ENCODE results near the gene ZNF408. TPM values are rescaled to one million over a fixed set of nuclear protein-coding genes. Genes with fewer than 3 reads are reported as not detected.

ZNF408 gene
- total RNA-seq, 1 donor from 2014 or later: 23.0 TPM

DNA sequence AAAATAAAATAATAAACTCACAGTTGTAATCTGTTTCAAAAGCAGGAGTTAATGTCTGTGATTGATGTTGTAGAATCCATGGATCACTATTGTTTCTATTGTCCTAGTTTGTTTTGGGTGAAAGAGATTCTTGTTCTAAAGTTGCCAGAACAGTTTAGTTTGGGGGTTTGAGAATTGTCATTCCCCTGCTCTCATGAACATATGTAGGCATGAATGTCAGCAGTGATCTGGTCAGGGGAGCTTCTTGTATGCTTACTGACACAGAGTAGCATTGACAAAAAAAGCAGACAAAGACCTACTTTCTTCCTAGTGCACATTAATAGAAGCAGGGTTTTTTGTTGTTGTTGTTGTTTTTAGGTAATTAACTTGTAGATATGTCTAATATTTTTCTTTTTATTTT, 39.0 kb upstream of the ZNF408 start:
- H3K4me3 ChIP-seq (ENCODE audit: low read depth, low read length): no peak overlapping the region
- no peaks in the 10 kb centered on the region for H3K27me3 ChIP-seq (ENCODE audit: control insufficient read depth, insufficient read depth, low read length)
- H3K36me3 ChIP-seq (ENCODE audit: control insufficient read depth, insufficient read depth, low read length): peaks cover 2% of the 10 kb centered on the region
- TF ChIP-seq, protein P1, sequence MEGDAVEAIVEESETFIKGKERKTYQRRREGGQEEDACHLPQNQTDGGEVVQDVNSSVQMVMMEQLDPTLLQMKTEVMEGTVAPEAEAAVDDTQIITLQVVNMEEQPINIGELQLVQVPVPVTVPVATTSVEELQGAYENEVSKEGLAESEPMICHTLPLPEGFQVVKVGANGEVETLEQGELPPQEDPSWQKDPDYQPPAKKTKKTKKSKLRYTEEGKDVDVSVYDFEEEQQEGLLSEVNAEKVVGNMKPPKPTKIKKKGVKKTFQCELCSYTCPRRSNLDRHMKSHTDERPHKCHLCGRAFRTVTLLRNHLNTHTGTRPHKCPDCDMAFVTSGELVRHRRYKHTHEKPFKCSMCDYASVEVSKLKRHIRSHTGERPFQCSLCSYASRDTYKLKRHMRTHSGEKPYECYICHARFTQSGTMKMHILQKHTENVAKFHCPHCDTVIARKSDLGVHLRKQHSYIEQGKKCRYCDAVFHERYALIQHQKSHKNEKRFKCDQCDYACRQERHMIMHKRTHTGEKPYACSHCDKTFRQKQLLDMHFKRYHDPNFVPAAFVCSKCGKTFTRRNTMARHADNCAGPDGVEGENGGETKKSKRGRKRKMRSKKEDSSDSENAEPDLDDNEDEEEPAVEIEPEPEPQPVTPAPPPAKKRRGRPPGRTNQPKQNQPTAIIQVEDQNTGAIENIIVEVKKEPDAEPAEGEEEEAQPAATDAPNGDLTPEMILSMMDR (IDR thresholded peaks at IDR 0.05; ENCODE audit: insufficient read depth, low read length, poor library complexity, severe bottlenecking): no peak
- DNase-seq (ENCODE audit: low read depth): no peak

DNA sequence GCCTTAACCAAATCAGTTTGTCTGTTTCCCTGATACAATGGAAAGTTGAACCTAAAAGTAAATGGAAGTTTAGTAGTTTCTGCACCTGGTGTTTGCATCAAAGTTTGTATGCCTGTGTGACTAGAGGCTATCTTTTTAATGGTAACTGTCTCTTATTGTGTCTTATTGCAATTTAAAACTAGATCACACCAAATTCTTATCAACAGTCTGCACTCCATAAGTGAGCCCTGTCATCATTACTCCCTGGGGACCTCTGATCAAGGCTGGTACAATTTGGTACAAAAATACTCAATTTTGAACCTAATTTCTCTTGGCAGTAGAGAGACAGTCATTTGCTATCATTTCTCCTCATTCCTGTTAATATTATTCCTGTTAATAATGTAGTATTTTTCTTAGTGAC, 38.5 kb upstream of the ZNF408 start:
- Histone ChIP-seq H3K27me3 (ENCODE audit: control insufficient read depth, insufficient read depth, low read length) (no peaks in the 10 kb centered on the region), H3K36me3 (ENCODE audit: control insufficient read depth, insufficient read depth, low read length) (peaks cover 2% of the 10 kb centered on the region), H3K4me3 (ENCODE audit: low read depth, low read length) (no peak overlapping the region)
- DNase-seq (ENCODE audit: low read depth): no peak
- TF ChIP-seq, protein P1 (IDR thresholded peaks at IDR 0.05; ENCODE audit: insufficient read depth, low read length, poor library complexity, severe bottlenecking): no peak

DNA sequence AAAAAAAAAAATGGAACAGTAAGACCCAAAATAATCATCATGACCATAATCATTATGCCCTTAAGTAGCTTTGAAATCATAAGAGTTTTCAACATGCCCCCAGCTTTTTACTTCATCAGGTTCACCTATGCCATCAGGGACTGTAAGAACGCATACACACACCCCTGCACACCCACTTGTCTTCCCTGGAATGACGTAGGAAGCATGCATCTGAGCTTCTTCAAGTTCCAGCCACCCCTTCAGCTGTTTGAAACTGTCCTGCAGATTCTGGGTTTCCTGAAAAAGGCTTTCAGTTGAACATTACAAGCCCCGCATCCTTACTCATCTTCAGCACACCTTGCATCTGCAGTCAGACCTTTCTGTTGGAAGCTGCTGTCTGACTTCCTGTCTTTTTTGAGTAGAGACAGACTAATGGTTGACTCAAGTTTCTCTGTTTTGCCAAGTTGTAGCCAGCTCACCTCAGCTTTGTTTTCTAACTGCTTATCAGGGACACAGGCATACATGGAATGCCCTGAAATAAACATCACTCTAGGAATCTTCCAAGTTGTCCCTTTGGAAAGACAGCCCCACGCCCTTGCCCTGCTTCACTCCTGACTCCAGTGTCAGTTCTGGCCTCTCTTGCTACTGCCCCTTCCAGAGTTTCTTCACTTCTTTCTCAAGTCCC, 37.4 kb upstream of the ZNF408 start:
- DNase-seq (ENCODE audit: low read depth): no peak
- Histone ChIP-seq H3K36me3 (ENCODE audit: control insufficient read depth, insufficient read depth, low read length) (peaks cover 2% of the 10 kb centered on the region), H3K4me3 (ENCODE audit: low read depth, low read length) (no peak overlapping the region), H3K27me3 (ENCODE audit: control insufficient read depth, insufficient read depth, low read length) (no peaks in the 10 kb centered on the region)
- TF ChIP-seq, protein P1 (IDR thresholded peaks at IDR 0.05; ENCODE audit: insufficient read depth, low read length, poor library complexity, severe bottlenecking): no peak

DNA sequence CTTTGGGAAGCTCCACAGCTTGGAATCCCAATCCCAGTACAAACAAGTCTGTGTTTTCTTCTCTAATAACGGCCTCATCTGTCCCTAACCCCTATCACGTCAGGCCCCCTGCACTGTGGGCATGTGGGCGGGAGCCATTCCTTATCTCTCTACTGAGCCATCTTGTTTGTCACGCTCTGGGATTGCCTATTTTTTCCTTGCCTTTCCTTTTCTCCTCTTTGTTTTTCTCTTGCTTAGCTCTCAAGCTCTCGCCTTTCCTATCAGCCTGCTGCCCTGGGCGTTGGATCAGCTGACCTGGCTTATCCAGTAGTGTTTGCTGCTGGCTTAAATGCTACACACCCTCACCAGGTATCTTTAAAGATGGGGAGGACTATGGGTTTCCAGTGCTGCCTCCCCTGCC, 36.2 kb upstream of the ZNF408 start:
- TF ChIP-seq, protein P1 (IDR thresholded peaks at IDR 0.05; ENCODE audit: insufficient read depth, low read length, poor library complexity, severe bottlenecking): no peak
- DNase-seq (ENCODE audit: low read depth): no peak
- peaks cover 2% of the 10 kb centered on the region for H3K36me3 ChIP-seq (ENCODE audit: control insufficient read depth, insufficient read depth, low read length)
- no peak overlapping the region for H3K4me3 ChIP-seq (ENCODE audit: low read depth, low read length)
- no peaks in the 10 kb centered on the region for H3K27me3 ChIP-seq (ENCODE audit: control insufficient read depth, insufficient read depth, low read length)

DNA sequence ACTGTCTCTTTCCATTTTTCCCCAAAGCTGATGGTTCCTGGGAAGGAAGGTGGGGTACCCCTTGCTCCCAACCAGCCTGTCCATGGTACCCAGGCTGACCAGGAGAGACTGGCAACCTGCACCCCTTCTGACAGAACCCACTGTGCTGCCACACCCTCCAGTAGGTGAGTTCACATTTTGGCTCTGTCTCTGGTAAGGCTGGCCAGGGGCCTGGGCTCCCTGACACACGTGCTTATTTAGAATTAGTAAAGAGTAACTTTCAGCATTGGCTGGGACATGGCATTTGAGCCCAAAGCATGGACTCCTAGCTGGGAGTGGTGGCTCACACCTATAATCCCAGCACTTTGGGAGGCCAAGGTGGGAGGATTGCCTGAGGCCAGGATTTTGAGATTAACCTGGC, 35.5 kb upstream of the ZNF408 start:
- TF ChIP-seq, protein P1 (IDR thresholded peaks at IDR 0.05; ENCODE audit: insufficient read depth, low read length, poor library complexity, severe bottlenecking): no peak
- no peaks in the 10 kb centered on the region for H3K36me3 ChIP-seq (ENCODE audit: control insufficient read depth, insufficient read depth, low read length)
- H3K4me3 ChIP-seq (ENCODE audit: low read depth, low read length): no peak overlapping the region
- no peaks in the 10 kb centered on the region for H3K27me3 ChIP-seq (ENCODE audit: control insufficient read depth, insufficient read depth, low read length)
- no peak for DNase-seq (ENCODE audit: low read depth)

DNA sequence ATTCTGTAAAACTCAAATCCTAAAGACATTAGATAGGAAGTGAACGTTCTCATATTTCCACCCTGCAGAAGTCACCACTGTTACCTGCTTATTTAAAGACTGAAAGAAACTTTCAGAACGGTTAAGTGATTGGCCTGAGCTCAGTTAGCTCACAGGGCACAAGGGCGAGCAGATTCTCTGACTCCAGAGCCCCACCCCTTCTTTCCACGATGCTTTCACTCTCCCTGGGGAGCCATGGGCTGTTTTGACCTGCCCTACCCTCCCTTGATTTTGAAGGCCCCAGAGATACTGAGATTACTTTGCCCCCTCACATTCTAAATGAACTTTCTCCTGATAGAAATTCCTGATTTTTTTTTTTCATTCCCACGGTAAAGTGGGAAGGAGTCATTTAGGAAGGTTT, 34.3 kb upstream of the ZNF408 start:
- no peaks in the 10 kb centered on the region for H3K27me3 ChIP-seq (ENCODE audit: control insufficient read depth, insufficient read depth, low read length)
- H3K4me3 ChIP-seq (ENCODE audit: low read depth, low read length): no peak overlapping the region
- H3K36me3 ChIP-seq (ENCODE audit: control insufficient read depth, insufficient read depth, low read length): no peaks in the 10 kb centered on the region
- TF ChIP-seq, protein P1 (IDR thresholded peaks at IDR 0.05; ENCODE audit: insufficient read depth, low read length, poor library complexity, severe bottlenecking): no peak
- no peak for DNase-seq (ENCODE audit: low read depth)
